ENCODE data around the gene WFDC12.

Gene WFDC12

GRCh38 chr20:45115386-45115774 lies 8.9 kb downstream of the WFDC12 start:
- DNase-seq (ENCODE audit: low read depth in 2 of 2), result no peak

DNA sequence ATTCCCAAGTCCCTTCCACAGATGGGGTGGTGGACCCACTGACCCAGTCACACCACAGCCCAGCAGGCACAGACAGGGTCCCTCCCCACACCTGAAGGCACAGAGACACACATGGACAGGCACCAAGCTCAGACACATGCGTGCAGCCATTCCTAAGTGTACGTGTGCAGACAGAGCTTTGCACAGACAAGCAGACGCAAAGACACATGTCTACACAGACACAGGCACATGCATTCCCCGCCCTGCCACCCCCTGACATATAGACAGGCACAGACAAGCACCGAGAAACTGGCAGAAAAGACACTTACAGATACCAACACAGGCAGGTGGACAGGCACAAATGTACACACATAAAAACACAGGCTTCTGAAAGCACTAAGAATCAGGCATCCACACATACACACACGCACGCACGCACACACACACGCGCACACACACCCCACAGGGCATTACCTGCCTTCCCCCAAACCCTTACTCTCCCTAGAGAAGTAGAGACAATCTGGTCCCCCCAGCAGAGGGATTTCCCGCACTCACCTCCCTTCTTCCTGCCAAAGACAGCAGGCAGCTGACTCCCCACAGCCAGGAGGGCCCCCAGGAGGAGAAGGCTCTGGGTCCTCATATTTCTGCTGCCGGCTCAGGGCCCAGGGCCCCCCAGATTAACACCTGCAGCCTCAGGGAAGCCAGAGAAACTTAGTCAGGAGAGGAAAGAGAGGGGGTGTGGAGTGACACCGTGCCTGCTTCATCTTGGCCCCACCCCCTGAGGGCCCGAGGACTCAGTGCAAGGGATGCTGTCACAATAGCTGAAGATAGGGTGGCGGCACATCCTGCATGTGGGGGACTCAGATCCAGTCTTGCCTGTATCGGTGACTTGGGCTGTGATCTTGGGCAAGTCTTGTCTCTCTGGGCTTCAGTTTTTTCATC lies 9.5 kb downstream of the WFDC12 start, which contains the start of gene WFDC5:
TSS of gene WFDC5 (minus strand) at position 710 of the 921 bp plus-strand sequence. CDS start at position 619, 91 bp downstream.
- no peak for DNase-seq (ENCODE audit: low read depth in 2 of 2)

- DNase-seq (ENCODE audit: low read depth in 2 of 2), result no peak
Measured at GRCh38 chr20:45113865-45114264, 10.4 kb downstream of the WFDC12 start.

DNA sequence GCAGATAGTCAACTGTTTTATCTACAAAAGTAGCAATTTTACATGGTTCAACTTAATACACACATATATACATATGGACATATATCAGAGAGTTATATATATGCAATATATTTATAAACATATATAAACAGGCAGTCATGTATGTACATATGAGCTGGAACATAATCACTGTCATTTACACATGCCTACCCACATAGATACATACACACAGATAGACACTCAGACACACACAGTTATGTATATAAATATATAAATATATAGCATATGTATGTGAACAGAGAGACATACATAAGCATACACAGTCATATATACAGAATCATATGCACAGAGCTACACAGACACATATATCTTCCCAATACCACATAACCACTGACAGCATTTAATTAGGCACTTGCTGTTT lies 11.5 kb downstream of the WFDC12 start:
- no peak for DNase-seq (ENCODE audit: low read depth in 2 of 2)

GRCh38 chr20:45111799-45112471 lies 12.3 kb downstream of the WFDC12 start:
- no peak for DNase-seq (ENCODE audit: low read depth in 2 of 2)

- DNase-seq (ENCODE audit: low read depth in 2 of 2), result no peak
Measured at GRCh38 chr20:45111285-45111684, 13.0 kb downstream of the WFDC12 start.

GRCh38 chr20:45110301-45110700 lies 14.0 kb downstream of the WFDC12 start:
- DNase-seq (ENCODE audit: low read depth in 2 of 2), result no peak

GRCh38 chr20:45109634-45110033 lies 14.6 kb downstream of the WFDC12 start:
- no peak for DNase-seq (ENCODE audit: low read depth in 2 of 2)

DNA sequence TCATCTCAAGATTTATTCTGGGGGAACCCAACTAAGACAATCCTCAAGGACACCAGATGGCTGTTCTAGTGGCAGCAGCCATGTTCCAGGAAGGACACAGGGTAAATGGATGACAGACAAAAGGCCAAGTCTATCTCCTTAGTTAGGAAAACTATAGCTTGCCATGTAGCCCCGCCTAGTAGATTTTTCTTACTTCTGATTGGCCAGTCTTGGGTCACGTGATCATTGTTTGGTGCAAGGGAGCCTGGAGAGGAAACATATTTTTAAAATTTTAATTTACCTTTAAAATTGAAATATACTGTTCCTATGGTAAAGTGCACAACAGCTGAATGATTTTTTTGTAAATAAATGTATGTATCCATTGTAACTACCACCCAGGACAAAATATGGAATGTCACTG lies 18.9 kb downstream of the WFDC12 start:
- no peak for DNase-seq (ENCODE audit: low read depth in 2 of 2)

- no peak for DNase-seq (ENCODE audit: low read depth in 2 of 2)
Measured at GRCh38 chr20:45104786-45105185, 19.5 kb downstream of the WFDC12 start.

DNA sequence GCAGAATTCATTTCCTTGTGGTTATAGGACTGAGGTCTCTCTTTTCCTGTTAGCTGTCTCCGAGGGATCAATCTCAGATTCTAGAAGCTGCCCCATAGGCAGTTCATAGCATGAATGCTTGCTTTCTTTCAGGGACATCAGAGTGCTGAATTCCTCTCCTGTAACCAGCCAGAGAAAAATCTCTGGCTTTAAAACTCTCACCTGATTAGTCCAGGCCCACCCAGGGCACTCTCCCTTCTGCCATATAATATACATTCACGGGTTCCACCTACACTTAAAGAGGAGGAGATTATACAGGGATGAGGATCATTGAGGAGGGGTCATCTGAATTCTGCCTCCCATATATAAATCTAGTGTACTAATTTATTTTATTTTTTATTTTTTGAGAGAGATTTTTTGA lies 21.2 kb downstream of the WFDC12 start:
- no peak for DNase-seq (ENCODE audit: low read depth in 2 of 2)

- DNase-seq (ENCODE audit: low read depth in 2 of 2), result no peak
Measured at GRCh38 chr20:45101333-45101850, 22.9 kb downstream of the WFDC12 start.

GRCh38 chr20:45100563-45101245 lies 23.6 kb downstream of the WFDC12 start, which contains the start of gene KCNS1:
Gene KCNS1, minus strand, starts transcription at chr20:45101127. Its CDS starts 1,891 bp downstream, at chr20:45099236.
- no peak for DNase-seq (ENCODE audit: low read depth in 2 of 2)

- DNase-seq (ENCODE audit: low read depth in 2 of 2), result no peak
Measured at GRCh38 chr20:45098103-45098773, 26.0 kb downstream of the WFDC12 start.

DNA sequence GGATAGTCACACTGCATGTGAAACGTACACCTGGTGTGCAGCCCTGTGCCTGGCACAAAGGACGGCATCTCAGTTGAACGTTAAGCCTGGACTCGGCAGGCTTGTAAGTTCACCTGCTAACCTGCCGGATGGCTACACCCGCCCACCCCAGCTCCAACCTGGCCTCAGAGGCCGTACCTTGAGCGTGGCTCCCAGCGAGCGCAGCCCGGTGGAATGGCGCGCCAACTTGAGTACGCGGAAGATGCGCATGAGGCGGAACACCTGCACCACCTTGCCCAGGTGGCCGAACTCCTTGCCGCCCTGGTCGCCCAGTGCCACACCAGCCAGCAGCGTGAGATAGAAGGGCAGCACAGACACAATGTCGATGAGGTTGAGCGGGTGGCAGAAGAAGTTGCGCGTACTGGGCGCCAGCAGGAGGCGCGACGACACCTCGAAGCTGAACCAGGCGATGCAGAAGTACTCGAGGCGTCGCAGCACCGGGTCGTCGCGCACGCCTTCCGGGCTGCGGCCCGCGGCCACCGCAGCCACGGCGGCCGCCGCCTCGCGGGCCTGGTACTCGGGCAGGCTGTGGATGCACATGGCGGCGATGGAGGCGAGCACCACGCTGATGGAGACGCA lies 26.7 kb downstream of the WFDC12 start:
- DNase-seq (ENCODE audit: low read depth in 2 of 2), result no peak

- no peak for DNase-seq (ENCODE audit: low read depth in 2 of 2)
Measured at GRCh38 chr20:45096781-45097180, 27.5 kb downstream of the WFDC12 start.

DNA sequence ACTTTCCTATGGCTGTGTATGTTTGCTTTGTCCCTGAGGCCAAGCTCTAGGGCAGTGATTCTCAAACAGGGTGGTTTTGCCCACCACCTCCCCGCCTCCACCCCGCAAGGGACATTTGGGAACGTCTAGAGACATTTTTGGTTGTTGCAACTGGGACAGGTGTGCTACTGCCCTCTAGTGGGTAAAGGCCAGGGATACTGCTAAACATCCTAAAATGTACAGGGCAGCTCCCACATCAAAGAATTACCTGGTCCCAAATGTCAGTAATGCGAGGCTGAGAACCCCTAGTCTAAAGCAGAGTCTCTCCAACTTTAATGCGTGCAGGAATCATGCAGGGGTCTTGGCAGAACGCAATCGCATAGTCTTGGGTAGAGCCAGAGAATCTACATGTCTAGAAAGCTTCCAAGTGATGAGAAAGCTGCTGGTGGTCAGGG lies 28.4 kb downstream of the WFDC12 start:
- peak in 1 of 2 donors; percentile 27 for DNase-seq (ENCODE audit: low read depth in 2 of 2)

- DNase-seq (ENCODE audit: low read depth in 2 of 2), result no peak
Measured at GRCh38 chr20:45094864-45095574, 29.2 kb downstream of the WFDC12 start.

DNA sequence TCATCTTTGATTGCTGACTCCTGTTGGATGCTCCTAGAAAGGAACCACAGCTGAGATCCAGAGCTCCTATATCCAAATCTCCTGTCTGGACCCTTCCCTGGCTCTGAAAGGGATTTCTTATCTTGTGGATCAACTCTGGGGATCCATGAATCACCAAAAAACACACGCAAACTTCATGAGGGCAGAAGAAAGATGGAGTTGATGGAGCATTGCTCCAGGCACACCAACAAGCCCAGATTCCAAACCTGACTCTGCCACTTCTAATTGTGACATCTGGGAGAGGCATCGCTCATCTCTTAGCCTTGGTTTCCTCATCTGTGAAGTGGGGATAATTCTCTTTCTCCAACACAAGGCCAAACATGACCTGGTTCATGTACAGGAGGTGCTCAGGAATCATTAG lies 30.1 kb downstream of the WFDC12 start:
- DNase-seq (ENCODE audit: low read depth in 2 of 2), result no peak

DNA sequence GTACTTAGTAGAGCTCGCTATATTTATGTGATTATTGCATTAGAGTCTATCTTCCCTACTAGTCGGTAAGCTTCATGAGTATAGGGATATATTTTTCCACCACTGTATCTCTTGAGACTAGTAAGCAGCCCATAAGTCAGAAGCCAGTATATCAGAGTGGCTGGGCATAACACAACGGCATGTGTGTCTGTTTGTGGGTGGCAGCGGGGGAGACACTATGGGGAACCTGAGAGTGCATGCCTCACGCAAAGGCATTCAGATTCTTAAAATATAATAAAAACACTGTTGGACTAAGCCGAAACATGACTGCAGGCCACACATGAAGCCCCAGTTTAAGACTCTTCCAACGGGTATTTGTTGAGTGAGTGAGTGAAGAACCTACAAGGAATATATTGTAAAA lies 31.4 kb downstream of the WFDC12 start:
- no peak for DNase-seq (ENCODE audit: low read depth in 2 of 2)

Measured in stimulated activated CD8-positive, alpha-beta memory T cell treated with anti-CD3 and anti-CD28 coated beads, Interleukin-2, amount 100 ng/mL, for 1 hour (primary cell).